Measurements from ENCODE around the gene SLC4A5.

- TF ChIP-seq CTCF (IDR thresholded peaks at IDR 0.05) (no peak), EP300 (IDR thresholded peaks at IDR 0.05) (no peak)
Measured at GRCh38 chr2:74369976-74370375, 26.8 kb upstream of the SLC4A5 start.
